ENCODE results near the gene B4GALT3.
A peak's percentile ranks its signal among the peaks of the same experiment; 100 is the strongest.

The B4GALT3 gene

DNA sequence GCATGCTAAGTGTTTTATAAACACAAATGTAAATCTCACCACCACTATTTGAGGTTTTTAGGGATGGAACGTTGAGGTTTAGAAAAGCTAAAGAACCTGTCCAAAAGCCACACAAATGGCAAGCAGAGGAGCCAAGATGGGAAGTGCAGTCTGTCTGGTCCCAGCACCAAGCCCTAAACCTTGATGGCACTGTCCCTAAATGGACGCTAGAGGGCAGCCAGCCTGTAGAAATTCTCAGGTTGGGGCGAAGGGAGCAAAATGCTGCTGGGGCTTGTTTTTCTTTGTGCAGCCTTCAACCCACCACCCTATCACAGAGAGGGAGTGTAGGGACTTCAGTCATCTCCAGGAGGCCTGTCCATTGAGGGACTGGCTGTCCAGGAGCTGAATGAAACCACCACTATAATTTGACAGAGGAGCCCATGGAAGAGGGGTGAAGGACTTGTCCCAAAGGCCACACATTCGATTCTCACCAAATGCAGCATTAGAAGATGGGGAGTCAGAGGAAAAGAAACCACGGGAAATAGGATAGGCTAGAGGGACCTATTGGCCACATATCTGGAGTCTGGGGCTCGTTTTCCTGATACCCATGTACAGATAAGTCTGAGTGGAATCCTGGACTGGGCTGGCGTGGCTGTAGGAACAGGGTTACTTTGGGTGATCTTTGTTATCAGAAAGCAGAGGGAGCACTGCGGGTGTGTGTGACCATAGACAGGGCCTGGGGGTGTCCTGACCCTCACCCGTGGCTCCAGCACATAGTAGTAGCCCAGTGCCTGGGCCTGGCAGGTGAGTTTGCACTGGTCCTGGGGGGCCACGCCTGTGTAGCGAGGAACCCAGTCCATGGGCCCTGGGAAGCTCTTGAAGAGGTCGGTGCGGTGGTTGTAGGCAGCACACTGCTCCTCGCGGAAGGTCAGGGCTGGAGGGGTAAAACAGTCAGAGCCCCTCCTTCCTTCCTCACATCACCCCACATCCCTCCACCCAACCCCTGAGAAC, 15.5 kb upstream of the B4GALT3 start:
- no peak overlapping the region for H3K9ac ChIP-seq
- H3K27me3 ChIP-seq (ENCODE audit: control insufficient read depth, insufficient read depth, low read length), result no peaks in the 10 kb centered on the region
- H3K79me2 ChIP-seq, result no peaks in the 10 kb centered on the region
- no peak overlapping the region for H3K27ac ChIP-seq
- H3K4me1 ChIP-seq, result no peaks in the 10 kb centered on the region
- H2AFZ ChIP-seq, result peak overlapping the region; percentile 2
- H3K4me3 ChIP-seq (ENCODE audit: low read depth, low read length), result no peak overlapping the region
- no peaks in the 10 kb centered on the region for H3K36me3 ChIP-seq (ENCODE audit: control insufficient read depth, insufficient read depth, low read length)
- peak; percentile 70 for TF ChIP-seq CTCF (IDR thresholded peaks at IDR 0.05)
- H3K9me3 ChIP-seq (ENCODE audit: control insufficient read depth, low read length), result no peaks in the 10 kb centered on the region
- no peak overlapping the region for H3K4me2 ChIP-seq (ENCODE audit: low read length)

DNA sequence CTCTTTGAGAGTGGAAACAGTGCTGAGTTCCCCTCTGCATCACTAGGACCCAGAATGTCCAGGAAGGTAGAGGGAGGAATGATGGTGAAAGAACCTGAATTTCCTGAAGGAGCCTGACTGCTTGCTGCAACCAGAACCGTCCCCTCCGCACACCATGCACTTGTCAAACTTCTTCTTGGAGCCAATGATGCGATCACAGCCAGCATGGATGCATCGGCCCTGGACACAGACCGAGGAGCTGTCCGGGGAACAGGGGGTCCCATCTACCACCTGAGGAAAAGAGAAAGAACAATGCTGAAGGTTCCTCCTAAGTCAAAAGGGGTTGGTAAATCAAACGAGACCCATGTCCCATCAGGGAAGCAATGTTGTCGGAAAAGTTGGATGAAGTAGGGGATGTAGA, 14.7 kb upstream of the B4GALT3 start:
- H3K9ac ChIP-seq, result no peak overlapping the region
- H3K27ac ChIP-seq, result no peak overlapping the region

DNA sequence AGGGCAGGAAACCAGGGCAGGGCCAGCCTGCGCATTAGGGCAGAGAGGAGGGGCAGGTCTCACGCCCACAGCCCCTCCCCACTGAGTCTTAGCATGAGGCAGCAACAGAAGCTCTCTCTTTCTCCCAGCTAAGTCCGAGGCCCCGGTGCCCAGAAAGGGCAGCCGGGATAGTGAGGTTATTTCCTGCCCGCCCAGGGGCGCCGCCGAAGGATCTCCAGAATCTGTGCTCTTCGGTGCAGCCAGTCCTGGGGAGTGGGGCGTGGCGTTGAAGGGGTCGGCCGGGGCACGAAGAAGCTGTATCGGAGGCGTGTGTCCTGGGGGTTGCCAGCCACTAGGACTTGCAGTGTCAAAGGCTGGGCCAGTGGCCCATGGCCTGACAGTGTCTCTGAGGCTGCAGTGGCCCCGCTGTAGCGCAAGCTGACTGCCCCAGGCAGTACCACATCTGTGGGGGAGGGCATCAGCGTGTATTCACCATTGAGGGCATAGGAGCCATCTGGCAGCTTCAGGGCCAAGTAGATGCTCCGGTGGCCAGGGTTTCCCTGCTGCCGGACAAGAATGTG, 13.7 kb upstream of the B4GALT3 start:
- Histone ChIP-seq H3K4me1 (no peaks in the 10 kb centered on the region), H3K4me3 (ENCODE audit: low read depth, low read length) (no peak overlapping the region)

More for the DNA sequence above, 14.7 kb upstream of the B4GALT3 start:
- Histone ChIP-seq H3K9me3 (ENCODE audit: control insufficient read depth, low read length) (no peaks in the 10 kb centered on the region), H3K27me3 (ENCODE audit: control insufficient read depth, insufficient read depth, low read length) (no peaks in the 10 kb centered on the region), H3K4me3 (ENCODE audit: low read depth, low read length) (no peak overlapping the region), H2AFZ (no peak overlapping the region), H3K36me3 (ENCODE audit: control insufficient read depth, insufficient read depth, low read length) (no peaks in the 10 kb centered on the region), H3K4me1 (no peaks in the 10 kb centered on the region), H3K79me2 (no peaks in the 10 kb centered on the region), H3K4me2 (ENCODE audit: low read length) (no peak overlapping the region)
- TF ChIP-seq CTCF (IDR thresholded peaks at IDR 0.05), result no peak

DNA sequence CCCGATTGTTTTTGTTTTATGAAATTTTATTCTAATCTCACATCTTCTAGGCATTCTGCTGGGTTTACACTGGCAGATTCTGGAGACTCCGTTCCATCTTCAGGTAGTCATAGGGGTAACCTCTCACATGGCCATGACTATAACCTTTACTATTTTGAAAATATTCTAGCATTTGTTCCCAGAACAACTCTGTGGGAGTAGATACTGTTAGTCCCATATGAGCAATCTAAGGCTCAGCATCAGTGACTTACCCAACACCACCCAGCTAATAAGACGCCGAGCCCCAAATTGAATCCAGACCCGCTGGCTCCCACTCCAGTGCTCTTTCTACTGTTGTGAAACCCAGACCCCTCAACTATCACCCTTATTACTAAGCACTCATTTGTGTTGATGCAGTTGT, 11.7 kb upstream of the B4GALT3 start:
- Histone ChIP-seq H3K9ac (no peak overlapping the region), H3K79me2 (no peaks in the 10 kb centered on the region), H3K27ac (no peak overlapping the region)

More for the DNA sequence above, 13.7 kb upstream of the B4GALT3 start:
- Histone ChIP-seq H2AFZ (no peak overlapping the region), H3K9me3 (ENCODE audit: control insufficient read depth, low read length) (no peaks in the 10 kb centered on the region), H3K4me2 (ENCODE audit: low read length) (no peak overlapping the region), H3K9ac (no peak overlapping the region), H3K27me3 (ENCODE audit: control insufficient read depth, insufficient read depth, low read length) (no peaks in the 10 kb centered on the region), H3K79me2 (no peaks in the 10 kb centered on the region), H3K27ac (no peak overlapping the region), H3K36me3 (ENCODE audit: control insufficient read depth, insufficient read depth, low read length) (no peaks in the 10 kb centered on the region)
- TF ChIP-seq CTCF (IDR thresholded peaks at IDR 0.05), result no peak

More for the DNA sequence above, 11.7 kb upstream of the B4GALT3 start:
- Histone ChIP-seq H2AFZ (no peak overlapping the region), H3K4me1 (no peaks in the 10 kb centered on the region), H3K4me2 (ENCODE audit: low read length) (no peak overlapping the region), H3K9me3 (ENCODE audit: control insufficient read depth, low read length) (no peaks in the 10 kb centered on the region), H3K4me3 (ENCODE audit: low read depth, low read length) (no peak overlapping the region), H3K36me3 (ENCODE audit: control insufficient read depth, insufficient read depth, low read length) (no peaks in the 10 kb centered on the region), H3K27me3 (ENCODE audit: control insufficient read depth, insufficient read depth, low read length) (no peaks in the 10 kb centered on the region)
- no peak for TF ChIP-seq CTCF (IDR thresholded peaks at IDR 0.05)

All from parathyroid adenoma (tissue), 2 donors.